ENCODE results near the gene TNFSF13. TPM values are rescaled to one million over a fixed set of nuclear protein-coding genes. Genes with fewer than 3 reads are reported as not detected.
"Not testable (repeated sequence)": the region's sequence is repeated elsewhere in the genome, so short reads cannot be mapped to it uniquely, and the experiment has no call there.

Gene TNFSF13
- total RNA-seq, 1 donor = 15.3 TPM

GRCh38 chr17:7589204-7589868 is 30.8 kb downstream of the TNFSF13 start:
- DNase-seq (ENCODE audit: low read depth in 2 of 3, low spot score in 2 of 3) = peak in 2 of 3 donors; percentile 81 to 83

- DNase-seq (ENCODE audit: low read depth in 2 of 3, low spot score in 2 of 3) = no peak
These were observed 31.5 kb downstream of the TNFSF13 start, which contains the start of gene SOX15 for GRCh38 chr17:7589891-7590691. Gene SOX15 (minus strand): TSS chr17:7590094. CDS start chr17:7589676, 418 bp downstream.

GRCh38 chr17:7590743-7591142 is 32.2 kb downstream of the TNFSF13 start:
- DNase-seq (ENCODE audit: low read depth in 2 of 3, low spot score in 2 of 3) = no peak

- DNase-seq (ENCODE audit: low read depth in 2 of 3, low spot score in 2 of 3) = no peak
These were observed 33.0 kb downstream of the TNFSF13 start for GRCh38 chr17:7591596-7591995.

GRCh38 chr17:7592422-7593021 is 34.0 kb downstream of the TNFSF13 start:
- no peak for DNase-seq (ENCODE audit: low read depth in 2 of 3, low spot score in 2 of 3)

- no peak for DNase-seq (ENCODE audit: low read depth in 2 of 3, low spot score in 2 of 3)
These were observed 34.7 kb downstream of the TNFSF13 start for GRCh38 chr17:7593296-7593695.

GRCh38 chr17:7597561-7597960 is 39.0 kb downstream of the TNFSF13 start:
- DNase-seq (ENCODE audit: low read depth in 2 of 3, low spot score in 2 of 3) = not testable (repeated sequence)

GRCh38 chr17:7606280-7606679 is 47.7 kb downstream of the TNFSF13 start:
- no peak for DNase-seq (ENCODE audit: low read depth in 2 of 3, low spot score in 2 of 3)

GRCh38 chr17:7610641-7611040 is 52.1 kb downstream of the TNFSF13 start:
- no peak for DNase-seq (ENCODE audit: low read depth in 2 of 3, low spot score in 2 of 3)

Small RNA genes lying within 50 kb of the gene (small RNA-seq; reads per million reads assigned to genes)
- gene CD68 (not detected), gene RF00019 (not detected), gene SNORA48 (not detected), gene SNORD10 (not detected)

Other genes with a start within 250 kb of the TNFSF13 start
- gene GPS2, start 243.4 kb upstream of the TNFSF13 start, total RNA-seq = 70.3 TPM
- gene NEURL4, start 229.4 kb upstream of the TNFSF13 start, total RNA-seq = 37.4 TPM
- gene ACAP1, start 222.2 kb upstream of the TNFSF13 start, total RNA-seq = 109 TPM
- gene KCTD11, start 206.6 kb upstream of the TNFSF13 start, total RNA-seq = 5.1 TPM
- not detected for gene TMEM95, start 203.6 kb upstream of the TNFSF13 start, total RNA-seq
- 4.3 TPM for gene TNK1, start 177.7 kb upstream of the TNFSF13 start, total RNA-seq
- gene PLSCR3, start 164.2 kb upstream of the TNFSF13 start, total RNA-seq = 26.9 TPM
- gene TMEM256, start 154.7 kb upstream of the TNFSF13 start, total RNA-seq = 141 TPM
- gene NLGN2, start 150.9 kb upstream of the TNFSF13 start, total RNA-seq = 6.7 TPM
- gene SPEM1, start 138.4 kb upstream of the TNFSF13 start, total RNA-seq = not detected
- under 0.01 TPM for gene SPEM2, start 133.1 kb upstream of the TNFSF13 start, total RNA-seq
- not detected for gene SPEM3, start 129.9 kb upstream of the TNFSF13 start, total RNA-seq
- gene TMEM102, start 123.3 kb upstream of the TNFSF13 start, total RNA-seq = 17.0 TPM
- 0.54 TPM for gene FGF11, start 119.2 kb upstream of the TNFSF13 start, total RNA-seq
- 26.1 TPM for gene CHRNB1, start 113.7 kb upstream of the TNFSF13 start, total RNA-seq
- 17.8 TPM for gene ZBTB4, start 79.1 kb upstream of the TNFSF13 start, total RNA-seq
- gene SLC35G6, start 77.3 kb upstream of the TNFSF13 start, total RNA-seq = not detected
- gene POLR2A, start 74.4 kb upstream of the TNFSF13 start, total RNA-seq = 234 TPM
- 11.0 TPM for gene TNFSF12, start 9.7 kb upstream of the TNFSF13 start, total RNA-seq
- 50.1 TPM for gene SENP3, start 3.2 kb downstream of the TNFSF13 start, total RNA-seq
- 16.4 TPM for gene CD68, start 20.9 kb downstream of the TNFSF13 start, total RNA-seq
- gene MPDU1, start 25.1 kb downstream of the TNFSF13 start, total RNA-seq = 118 TPM
- 0.81 TPM for gene SOX15, start 31.3 kb downstream of the TNFSF13 start, total RNA-seq
- gene FXR2, start 56.1 kb downstream of the TNFSF13 start, total RNA-seq = 22.6 TPM
- gene SAT2, start 69.1 kb downstream of the TNFSF13 start, total RNA-seq = 14.0 TPM
- gene SHBG, start 71.4 kb downstream of the TNFSF13 start, total RNA-seq = not detected
- gene ATP1B2, start 92.2 kb downstream of the TNFSF13 start, total RNA-seq = not detected
- 72.4 TPM for gene TP53, start 128.7 kb downstream of the TNFSF13 start, total RNA-seq
- gene WRAP53, start 129.7 kb downstream of the TNFSF13 start, total RNA-seq = 14.5 TPM
- gene EFNB3, start 146.5 kb downstream of the TNFSF13 start, total RNA-seq = under 0.01 TPM
- under 0.01 TPM for gene DNAH2, start 159.0 kb downstream of the TNFSF13 start, total RNA-seq

All from hematopoietic multipotent progenitor cell (in vitro differentiated cells).